Endothelial cell of umbilical vein (primary cell): ENCODE results near the gene GSTA1. TPM values are rescaled to one million over a fixed set of nuclear protein-coding genes. Genes with fewer than 3 reads are reported as not detected.
"Not testable (repeated sequence)": the region's sequence is repeated elsewhere in the genome, so short reads cannot be mapped to it uniquely, and the experiment has no call there.

Experiments
- Bru-seq: library from RNA; stranded (reverse); fragments of 400-500 nt; gene quantifications from one replicate; lab custom pipeline; 2021; lab: Mats Ljungman, UMichigan
- BruChase-seq, 2 experiments: library from RNA; stranded (reverse); fragments of 400-500 nt; gene quantifications; one replicate each; lab custom pipeline; 2021; lab: Mats Ljungman, UMichigan
- BruUV-seq: library from RNA; stranded (reverse); fragments of 400-500 nt; replicated peaks from 2 replicates; lab custom pipeline; 2021; lab: Mats Ljungman, UMichigan
- CTCF ChIA-PET: fragments of 300-600, 350-600 bp; sonication (Branson Sonifier 250); formaldehyde crosslinking; loops from one replicate; lab custom pipeline; 2021; ENCODE audit warnings: antibody characterized with exemption, inconsistent platforms; lab: Charles Lee
- POLR2A ChIA-PET: fragments of 300-600, 350-600 bp; sonication (Branson Sonifier 250); formaldehyde crosslinking; loops from one replicate; lab custom pipeline; 2021; ENCODE audit warnings: antibody characterized with exemption, inconsistent platforms; lab: Charles Lee
- DNase-seq: peaks from one replicate; pipeline ENCODE4 v3.0.0-alpha.2; 2011; ENCODE audit warnings: low read depth, low spot score
- FAIRE-seq: peaks from 2 replicates; lab custom pipeline; 2011; peaks lifted over from hg19 to GRCh38; lab: Jason Lieb, UNC
- H2AFZ ChIP-seq: 2 replicates; pipeline ENCODE4 v1.6.0; 2012; ENCODE audit warnings: low read depth, low read length, control low read depth, inconsistent platforms
- H3K27ac ChIP-seq: 2 replicates; pipeline ENCODE4 v1.5.1; 2011; ENCODE audit warnings: low read depth, mild to moderate bottlenecking, control low read depth, low read length, moderate library complexity; ENCODE audit not compliant: insufficient read depth
- H3K27me3 ChIP-seq, 2 experiments: 2 replicates each; pipeline versions ENCODE4 v1.6.0 to v1.6.1; 2011; ENCODE audit warnings: low read length in 2 of 2, mixed read lengths in 1 of 2; ENCODE audit not compliant: control insufficient read depth in 2 of 2, insufficient read depth in 2 of 2
- H3K36me3 ChIP-seq, 2 experiments: 2 replicates in 1 of 2; 3 replicates in 1 of 2; pipeline ENCODE4 v1.5.1; 2011; ENCODE audit warnings: low read length in 2 of 2, mild to moderate bottlenecking in 1 of 2, moderate library complexity in 1 of 2; ENCODE audit not compliant: control insufficient read depth in 2 of 2, insufficient read depth in 2 of 2; ENCODE audit errors: extremely low read depth in 1 of 2
- H3K4me1 ChIP-seq: 3 replicates; pipeline ENCODE4 v1.5.1; 2011; ENCODE audit warnings: mild to moderate bottlenecking, low read length; ENCODE audit not compliant: control insufficient read depth, insufficient read depth; ENCODE audit errors: extremely low read depth
- H3K4me2 ChIP-seq: 2 replicates; pipeline ENCODE4 v1.6.1; 2011; ENCODE audit warnings: low read length, control low read depth, mixed read lengths; ENCODE audit not compliant: insufficient read depth
- H3K4me3 ChIP-seq, 3 experiments: fragments of 200-600 bp in 1 of 3; sonication (generic), shearing (Covaris generic) in 1 of 3; replicated peaks in 1 of 3; 2 replicates each; pipeline ENCODE4 v1.5.1; 2011 to 2016; ENCODE audit warnings: control low read depth in 3 of 3, low read length in 3 of 3, mild to moderate bottlenecking in 2 of 3, inconsistent platforms in 1 of 3, low read depth in 1 of 3, moderate library complexity in 1 of 3; ENCODE audit not compliant: insufficient read depth in 1 of 3
- H3K79me2 ChIP-seq: 2 replicates; pipeline ENCODE4 v1.6.0; 2012; ENCODE audit warnings: low read length, inconsistent platforms; ENCODE audit not compliant: control insufficient read depth, insufficient read depth
- H3K9ac ChIP-seq: replicated peaks from 2 replicates; pipeline ENCODE3; 2011; ENCODE audit warnings: low read length, control low read depth; ENCODE audit not compliant: insufficient read depth; ENCODE audit errors: extremely low read depth
- H3K9me1 ChIP-seq: replicated peaks from 3 replicates; pipeline ENCODE4 v1.6.0; 2011; ENCODE audit warnings: mild to moderate bottlenecking, low read length; ENCODE audit not compliant: control insufficient read depth, insufficient read depth; ENCODE audit errors: extremely low read depth
- H3K9me3 ChIP-seq: replicated peaks from 2 replicates; pipeline ENCODE4 v1.5.1; 2012; ENCODE audit warnings: low read length, inconsistent platforms; ENCODE audit not compliant: control insufficient read depth, insufficient read depth
- H4K20me1 ChIP-seq: replicated peaks from 2 replicates; pipeline ENCODE3; 2011; ENCODE audit warnings: mild to moderate bottlenecking, low read length; ENCODE audit not compliant: control insufficient read depth, insufficient read depth; ENCODE audit errors: extremely low read depth
- EZH2 ChIP-seq: IDR thresholded peaks from 2 replicates; pipeline ENCODE4 v1.6.1; 2012; ENCODE audit warnings: borderline replicate concordance, low read depth, mild to moderate bottlenecking, moderate library complexity, low read length, inconsistent platforms; ENCODE audit not compliant: severe bottlenecking
- FOS ChIP-seq: IDR thresholded peaks from 2 replicates; pipeline ENCODE4 v1.6.1; 2011; ENCODE audit warnings: mild to moderate bottlenecking, low read length, moderate library complexity, borderline replicate concordance; ENCODE audit not compliant: insufficient read depth
- GATA2 ChIP-seq: IDR thresholded peaks from 2 replicates; pipeline ENCODE4 v1.7.0; 2011; ENCODE audit warnings: low read depth, mild to moderate bottlenecking, moderate library complexity, mixed read lengths, low read length; ENCODE audit not compliant: insufficient read length, insufficient read depth
- JUN ChIP-seq: IDR thresholded peaks from 2 replicates; pipeline ENCODE4 v1.6.1; 2011; ENCODE audit warnings: borderline replicate concordance, low read depth; ENCODE audit not compliant: insufficient read length, insufficient read depth
- MYC ChIP-seq: IDR thresholded peaks from one replicate; pipeline ENCODE4 v1.6.1; 2011; ENCODE audit warnings: mild to moderate bottlenecking, low read depth, low read length
- POLR2A ChIP-seq: IDR thresholded peaks from 2 replicates; pipeline ENCODE4 v1.6.1; 2012; ENCODE audit warnings: low read depth, mild to moderate bottlenecking, control low read depth, low read length
- POLR2AphosphoS5 ChIP-seq: IDR thresholded peaks from 2 replicates; pipeline ENCODE4 v1.6.1; 2012; ENCODE audit warnings: low read depth, mild to moderate bottlenecking, control low read depth, low read length, moderate library complexity; ENCODE audit not compliant: insufficient read depth
- dilution Hi-C: fragments of 300-500 bp; cut with MboI; formaldehyde crosslinking; loops from one replicate; pipeline ENCODE4 v1.15.0; 2019; ENCODE audit warnings: low sequenced_read_pairs; ENCODE audit not compliant: extremely low pct_ligation_motif_present
- intact Hi-C: fragments of 100-400 bp; cut with micrococcal nuclease; formaldehyde crosslinking; loops from one replicate; pipeline ENCODE4 v1.10.0; 2022
- long read RNA-seq: library from polyadenylated mRNA; stranded (forward); transcript quantifications from one replicate; pipeline ENCODE4 v2.0.0, GENCODE V29; 2021
- polyA minus RNA-seq, 3 experiments: library from RNA; depleted of rRNA, polyadenylated mRNA; stranded (reverse); fragments of >200 nt; gene quantifications; 1 replicate in 1 of 3; 2 replicates in 2 of 3; pipeline ENCODE4 v1.2.3, GENCODE V29; 2011
- polyA plus RNA-seq, 4 experiments: library from polyadenylated mRNA; depleted of rRNA in 3 of 4; stranded (reverse) in 3 of 4; unstranded in 1 of 4; fragments of >200 nt; gene quantifications; 2 replicates each; pipeline versions ENCODE4 v1.2.1 to v1.2.3, GENCODE V29; 2011 to 2012; ENCODE audit warnings: missing spikeins in 1 of 4
- total RNA-seq: library from RNA; stranded (reverse); gene quantifications from 2 replicates; pipeline ENCODE4 v1.2.3, GENCODE V29; 2021
- TF ChIP-seq, protein P1 (sequence below): IDR thresholded peaks from 2 replicates; pipeline ENCODE4 v1.6.1; 2011; ENCODE audit not compliant: insufficient read depth, insufficient read length
- TF ChIP-seq, protein P2 (sequence below), 2 donors: IDR thresholded peaks; 1 replicate in 1 of 2; 2 replicates in 1 of 2; pipeline ENCODE4 v1.5.1; 2011; ENCODE audit warnings: low read length in 2 of 2, mild to moderate bottlenecking in 2 of 2, moderate library complexity in 2 of 2, control low read depth in 1 of 2, inconsistent platforms in 1 of 2, low read depth in 1 of 2; ENCODE audit not compliant: insufficient read depth in 1 of 2; ENCODE audit errors: extremely low read depth in 1 of 2

Gene GSTA1
- total RNA-seq = not detected in 2 replicates
- not detected in 2 replicates for polyA plus RNA-seq
- polyA plus RNA-seq (2011; cell fraction: cytosol; rRNA removed) = not detected in 2 replicates
- not detected in 2 replicates for polyA plus RNA-seq (2011; cell fraction: nucleus; rRNA removed)
- polyA plus RNA-seq (2012) = not detected in 2 replicates
- polyA minus RNA-seq = not detected in 2 replicates
- polyA minus RNA-seq (2011; cell fraction: cytosol; rRNA and poly(A)+ RNA removed) = not detected
- not detected in 2 replicates for polyA minus RNA-seq (2011; cell fraction: nucleus; rRNA and poly(A)+ RNA removed)
- not detected for Bru-seq, nascent RNA
- not detected for BruChase-seq, experiment 1, labeled RNA remaining after a 6-hour chase
- not detected for BruChase-seq, experiment 2, labeled RNA remaining after a 2-hour chase
- long read RNA-seq = 0 reads

DNA sequence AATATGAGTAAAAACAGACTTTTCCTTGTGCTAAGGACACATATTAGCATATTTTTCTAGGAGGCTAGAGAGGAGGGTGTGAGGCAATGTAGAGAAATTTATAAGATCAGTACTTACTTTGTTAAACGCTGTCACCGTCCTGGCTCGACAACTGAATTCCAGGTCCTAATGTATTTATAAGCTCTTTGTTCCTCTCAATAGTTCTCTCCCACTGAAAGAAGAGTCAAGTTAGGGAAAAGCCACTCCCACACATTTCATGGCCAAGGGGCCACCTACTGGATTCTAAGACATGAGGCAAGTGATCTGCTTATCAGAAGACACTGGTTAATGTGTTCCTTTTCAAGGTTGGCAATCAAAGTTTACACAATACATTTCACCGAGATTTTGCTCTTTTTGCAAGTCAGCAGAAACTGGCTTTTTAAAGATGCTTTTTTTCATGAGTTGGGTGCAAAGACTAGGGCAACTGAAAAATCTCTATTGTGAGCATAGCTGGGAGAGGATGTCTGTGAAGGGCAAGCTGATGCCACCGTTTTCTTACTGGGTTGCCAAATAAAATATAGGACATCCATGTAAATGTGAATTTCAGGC, at the start of gene GSTA1:
GSTA1 (minus strand) TSS at position 149 of the 588 bp plus-strand sequence. CDS start 4,549 bp downstream, outside the sequence.
- H3K27me3 ChIP-seq, H3K4me2 ChIP-seq, H3K36me3 ChIP-seq, H4K20me1 ChIP-seq, H3K4me1 ChIP-seq, H3K9ac ChIP-seq, POLR2A ChIA-PET, BruUV-seq, DNase-seq, FAIRE-seq, intact Hi-C loops, H3K4me3 ChIP-seq, dilution Hi-C loops, H3K9me1 ChIP-seq, H3K79me2 ChIP-seq, H3K27ac ChIP-seq, CTCF ChIA-PET, H2AFZ ChIP-seq, H3K9me3 ChIP-seq: not testable (repeated sequence)

DNA sequence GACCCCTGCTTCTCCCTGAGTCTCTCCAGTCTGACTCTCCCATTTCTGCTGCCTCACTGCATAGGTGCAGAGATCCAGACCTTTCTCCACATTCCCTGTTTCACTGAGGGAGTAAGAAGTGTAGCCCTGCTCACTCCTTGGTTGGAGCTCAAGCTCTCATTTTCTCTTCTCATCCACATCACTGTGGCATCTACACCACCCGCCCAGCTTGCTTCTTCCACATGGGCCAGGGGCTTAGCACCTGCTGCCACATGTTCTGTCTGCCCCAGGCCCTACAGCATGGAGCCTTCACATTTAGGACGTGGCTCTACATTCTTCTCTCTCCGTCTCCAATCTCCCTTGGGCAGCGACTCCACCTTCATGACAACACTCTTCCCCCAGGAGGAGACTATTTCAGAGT, 45.5 kb upstream of the GSTA1 start:
- FAIRE-seq (no peak), DNase-seq (no peak)
- CTCF ChIA-PET = no interaction called here
- Histone ChIP-seq H2AFZ (no peak overlapping the region), H3K79me2 (no peaks in the 10 kb centered on the region), H3K27ac (no peak overlapping the region), H3K9me3 (no peaks in the 10 kb centered on the region), H3K4me3 (no peak overlapping the region), H3K9me1 (no peaks in the 10 kb centered on the region), H3K27me3 (no peaks in the 10 kb centered on the region), H3K9ac (no peak overlapping the region), H4K20me1 (no peaks in the 10 kb centered on the region), H3K4me1 (no peaks in the 10 kb centered on the region), H3K36me3 (no peaks in the 10 kb centered on the region), H3K4me2 (no peak overlapping the region)
- dilution Hi-C loops (no loop called here), intact Hi-C loops (no loop called here)
- TF ChIP-seq GATA2 (no peak), FOS (no peak), EZH2 (no peak), POLR2A (no peak), MYC (no peak), POLR2AphosphoS5 (no peak), JUN (no peak)
- TF ChIP-seq, protein P1, sequence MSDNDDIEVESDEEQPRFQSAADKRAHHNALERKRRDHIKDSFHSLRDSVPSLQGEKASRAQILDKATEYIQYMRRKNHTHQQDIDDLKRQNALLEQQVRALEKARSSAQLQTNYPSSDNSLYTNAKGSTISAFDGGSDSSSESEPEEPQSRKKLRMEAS = no peak
- TF ChIP-seq, protein P2, sequence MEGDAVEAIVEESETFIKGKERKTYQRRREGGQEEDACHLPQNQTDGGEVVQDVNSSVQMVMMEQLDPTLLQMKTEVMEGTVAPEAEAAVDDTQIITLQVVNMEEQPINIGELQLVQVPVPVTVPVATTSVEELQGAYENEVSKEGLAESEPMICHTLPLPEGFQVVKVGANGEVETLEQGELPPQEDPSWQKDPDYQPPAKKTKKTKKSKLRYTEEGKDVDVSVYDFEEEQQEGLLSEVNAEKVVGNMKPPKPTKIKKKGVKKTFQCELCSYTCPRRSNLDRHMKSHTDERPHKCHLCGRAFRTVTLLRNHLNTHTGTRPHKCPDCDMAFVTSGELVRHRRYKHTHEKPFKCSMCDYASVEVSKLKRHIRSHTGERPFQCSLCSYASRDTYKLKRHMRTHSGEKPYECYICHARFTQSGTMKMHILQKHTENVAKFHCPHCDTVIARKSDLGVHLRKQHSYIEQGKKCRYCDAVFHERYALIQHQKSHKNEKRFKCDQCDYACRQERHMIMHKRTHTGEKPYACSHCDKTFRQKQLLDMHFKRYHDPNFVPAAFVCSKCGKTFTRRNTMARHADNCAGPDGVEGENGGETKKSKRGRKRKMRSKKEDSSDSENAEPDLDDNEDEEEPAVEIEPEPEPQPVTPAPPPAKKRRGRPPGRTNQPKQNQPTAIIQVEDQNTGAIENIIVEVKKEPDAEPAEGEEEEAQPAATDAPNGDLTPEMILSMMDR (IDR thresholded peaks at IDR 0.05; ENCODE audit: extremely low read depth in 1 of 2, insufficient read depth in 1 of 2, low read depth in 1 of 2, low read length in 2 of 2) = no peak
- POLR2A ChIA-PET = no interaction called here
- no TSS peak for BruUV-seq
